Prostate gland (tissue), 2 donors: ENCODE data around the gene IDH2. TPM values are rescaled to one million over a fixed set of nuclear protein-coding genes. Genes with fewer than 3 reads are reported as not detected.
A peak's percentile ranks its signal among the peaks of the same experiment; 100 is the strongest.

Source experiments
- DNase-seq: peaks from one replicate; pipeline ENCODE4 v3.0.0-alpha.2; 2019; ENCODE audit warnings: low spot score
- H3K27ac ChIP-seq, 2 donors: fragments of 200-600 bp; sonication (generic); 2 replicates each; pipeline ENCODE4 v1.5.1; 2017 to 2019
- H3K27me3 ChIP-seq: fragments of 200-600 bp; sonication (generic); replicated peaks from 2 replicates; pipeline ENCODE4 v1.5.1; 2019; ENCODE audit not compliant: insufficient read depth
- H3K36me3 ChIP-seq, 2 donors: fragments of 200-600 bp; sonication (generic); 1 replicate in 1 of 2; 2 replicates in 1 of 2; pipeline versions ENCODE4 v1.5.1 to v1.8.1; 2017 to 2019
- H3K4me1 ChIP-seq: fragments of 200-600 bp; sonication (generic); replicated peaks from 2 replicates; pipeline ENCODE4 v1.5.1; 2019
- H3K4me3 ChIP-seq, 2 donors: fragments of 200-600 bp; sonication (generic); 2 replicates each; pipeline ENCODE4 v1.5.1; 2017 to 2019
- H3K9me3 ChIP-seq: fragments of 200-600 bp; sonication (generic); 2 replicates; pipeline ENCODE4 v1.5.1; 2017
- POLR2A ChIP-seq: fragments of 450-650 bp; IDR thresholded peaks from one replicate; pipeline ENCODE4 v1.6.1; 2016; ENCODE audit warnings: antibody characterized with exemption, mild to moderate bottlenecking
- POLR2AphosphoS5 ChIP-seq: sonication (generic); formaldehyde crosslinking; IDR thresholded peaks from one replicate; pipeline ENCODE4 v1.6.1; 2017; ENCODE audit warnings: antibody characterized with exemption
- WGBS: methylation state at CpG from one replicate; pipeline ENCODE4 v1.1.5; 2018; 5-methylcytosine and 5-hydroxymethylcytosine counted together
- intact Hi-C: fragments of 100-400 bp; cut with DNase I; formaldehyde crosslinking; loops from one replicate; pipeline ENCODE4 v1.14.2; 2022
- total RNA-seq, 2 donors: library from RNA; depleted of rRNA; stranded (reverse); fragments of >200 nt; gene quantifications; one replicate each; pipeline ENCODE4 v1.1.0, GENCODE V29; 2016
- TF ChIP-seq, protein P1 (sequence below), 4 experiments: fragments of 200-600 bp in 2 of 4; fragments of 450-650 bp in 2 of 4; sonication (generic) in 2 of 4; IDR thresholded peaks; 1 replicate in 3 of 4; 2 replicates in 1 of 4; pipeline ENCODE4 v1.5.1; 2016 to 2019; ENCODE audit warnings: antibody characterized with exemption in 4 of 4, mild to moderate bottlenecking in 2 of 4, moderate library complexity in 2 of 4

The IDH2 gene
- total RNA-seq, 2 donors from 2014 or later: 98.1 to 190 TPM

DNA sequence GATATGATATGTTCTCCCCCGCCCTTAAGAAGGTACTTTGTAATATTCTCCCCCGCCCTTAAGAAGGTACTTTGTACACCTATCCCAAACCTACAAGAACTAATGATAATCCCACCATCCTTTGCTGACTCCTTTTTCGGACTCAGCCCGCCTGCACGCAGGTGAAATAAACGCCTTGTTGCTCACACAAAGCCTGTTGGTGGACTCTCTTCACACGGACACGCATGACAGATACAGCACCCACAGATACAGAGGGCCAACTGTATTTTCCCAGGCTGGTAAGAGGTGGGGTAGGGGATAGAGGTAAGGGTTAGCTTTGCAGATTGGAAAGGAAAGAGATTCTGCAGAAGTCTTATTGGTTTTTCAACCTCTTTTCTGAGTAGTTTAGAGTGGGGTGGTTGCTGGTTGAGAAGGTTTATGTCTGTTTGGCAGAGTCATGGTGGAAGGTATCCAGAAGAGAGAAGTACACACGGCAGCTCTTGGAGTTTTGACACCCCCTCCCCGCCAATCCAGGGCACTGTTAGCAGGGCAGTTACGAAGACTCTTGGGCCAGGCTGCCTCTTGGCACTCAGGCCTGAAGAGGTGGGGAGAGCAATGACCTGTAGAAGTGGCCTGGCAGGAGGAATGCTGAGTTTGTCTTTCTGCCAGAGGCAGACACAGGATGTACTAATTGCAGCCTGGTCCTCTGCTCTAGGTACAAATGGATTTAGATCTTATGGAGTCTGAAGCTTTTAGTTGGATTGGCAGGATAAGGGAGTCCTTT, 36.0 kb upstream of the IDH2 start:
- intact Hi-C loops: no loop called here
- Histone ChIP-seq H3K36me3 (no peaks in the 10 kb centered on the region), H3K27me3 (no peaks in the 10 kb centered on the region), H3K9me3 (no peaks in the 10 kb centered on the region), H3K27ac (peak overlapping the region in 1 of 2 donors; percentile 31), H3K4me1 (peaks cover under 1% of the 10 kb centered on the region), H3K4me3 (no peak overlapping the region)
- DNase-seq: no peak
- 77% methylated on average over 11 of the region's 11 CpGs for WGBS
- peak; percentile 34 for TF ChIP-seq POLR2AphosphoS5
- no peak for TF ChIP-seq POLR2A

DNA sequence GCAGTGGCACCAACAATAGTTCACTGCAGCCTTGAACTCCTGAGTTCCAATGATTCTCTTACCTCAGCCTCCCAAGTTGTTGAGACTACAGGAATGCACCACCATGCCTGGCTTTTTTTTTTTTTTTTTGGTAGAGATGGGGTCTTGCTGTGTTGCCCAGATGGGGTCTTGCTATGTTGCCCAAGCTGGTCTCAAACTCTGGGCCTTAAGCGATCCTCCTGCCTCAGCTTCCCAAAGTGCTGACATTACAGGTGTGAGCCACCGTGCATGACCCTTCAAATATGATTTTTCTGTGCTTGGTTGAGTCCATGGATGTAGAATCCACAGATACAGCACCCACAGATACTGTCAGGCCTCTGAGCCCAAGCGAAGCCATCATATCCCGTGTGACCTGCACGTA, 30.2 kb upstream of the IDH2 start:
- H3K4me1 ChIP-seq: no peaks in the 10 kb centered on the region
- H3K9me3 ChIP-seq: no peaks in the 10 kb centered on the region
- H3K4me3 ChIP-seq: no peak overlapping the region
- TF ChIP-seq POLR2A: no peak
- TF ChIP-seq, protein P1, sequence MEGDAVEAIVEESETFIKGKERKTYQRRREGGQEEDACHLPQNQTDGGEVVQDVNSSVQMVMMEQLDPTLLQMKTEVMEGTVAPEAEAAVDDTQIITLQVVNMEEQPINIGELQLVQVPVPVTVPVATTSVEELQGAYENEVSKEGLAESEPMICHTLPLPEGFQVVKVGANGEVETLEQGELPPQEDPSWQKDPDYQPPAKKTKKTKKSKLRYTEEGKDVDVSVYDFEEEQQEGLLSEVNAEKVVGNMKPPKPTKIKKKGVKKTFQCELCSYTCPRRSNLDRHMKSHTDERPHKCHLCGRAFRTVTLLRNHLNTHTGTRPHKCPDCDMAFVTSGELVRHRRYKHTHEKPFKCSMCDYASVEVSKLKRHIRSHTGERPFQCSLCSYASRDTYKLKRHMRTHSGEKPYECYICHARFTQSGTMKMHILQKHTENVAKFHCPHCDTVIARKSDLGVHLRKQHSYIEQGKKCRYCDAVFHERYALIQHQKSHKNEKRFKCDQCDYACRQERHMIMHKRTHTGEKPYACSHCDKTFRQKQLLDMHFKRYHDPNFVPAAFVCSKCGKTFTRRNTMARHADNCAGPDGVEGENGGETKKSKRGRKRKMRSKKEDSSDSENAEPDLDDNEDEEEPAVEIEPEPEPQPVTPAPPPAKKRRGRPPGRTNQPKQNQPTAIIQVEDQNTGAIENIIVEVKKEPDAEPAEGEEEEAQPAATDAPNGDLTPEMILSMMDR (IDR thresholded peaks at IDR 0.05): no peak
- no peak for TF ChIP-seq POLR2AphosphoS5
- 87% methylated on average over 5 of the region's 5 CpGs for WGBS
- H3K27me3 ChIP-seq: no peaks in the 10 kb centered on the region
- no peaks in the 10 kb centered on the region for H3K36me3 ChIP-seq
- intact Hi-C loops: no loop called here
- DNase-seq: no peak
- no peak overlapping the region for H3K27ac ChIP-seq

DNA sequence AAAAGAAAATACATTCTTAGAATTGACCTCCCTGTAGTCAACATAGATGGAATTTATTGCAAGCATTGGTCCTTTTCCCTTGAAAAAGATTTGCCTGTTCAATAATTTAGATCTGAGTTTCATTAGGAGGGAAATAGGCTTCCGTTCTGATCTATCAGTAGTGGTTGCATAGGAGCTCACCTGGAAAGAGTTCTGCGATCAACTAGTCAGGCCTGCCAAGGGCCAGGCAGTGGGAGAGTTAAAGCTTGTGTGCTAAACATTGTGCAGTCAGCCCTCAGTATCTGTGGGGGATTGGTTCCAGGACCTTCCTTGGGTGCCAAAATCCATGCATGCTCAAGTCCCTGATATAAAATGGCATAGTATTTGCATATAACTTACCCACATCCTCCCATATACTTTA, 29.6 kb upstream of the IDH2 start:
- H3K27ac ChIP-seq: no peak overlapping the region
- WGBS: 96% methylated on average over 2 of the region's 2 CpGs

DNA sequence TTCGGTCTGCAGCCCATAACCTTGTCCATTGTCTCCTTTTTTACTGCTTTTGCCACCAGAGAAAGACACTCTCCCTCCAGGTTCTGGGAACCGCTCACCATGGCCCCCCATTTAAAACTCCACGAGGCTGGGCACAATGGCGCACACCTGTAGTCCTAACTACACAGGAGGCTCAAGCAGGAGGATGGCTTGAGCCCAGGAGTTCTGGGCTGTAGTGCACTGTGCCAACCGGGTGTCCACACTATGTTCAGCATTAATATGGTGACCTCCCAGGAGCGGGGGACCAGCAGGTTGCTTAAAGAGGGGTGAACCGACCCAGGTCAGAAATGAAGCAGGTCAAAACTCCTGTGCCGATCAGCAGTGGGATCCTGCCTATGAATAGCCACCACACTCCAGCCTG, 28.0 kb upstream of the IDH2 start:
- TF ChIP-seq POLR2AphosphoS5 (no peak), POLR2A (no peak)
- TF ChIP-seq, protein P1 (IDR thresholded peaks at IDR 0.05): no peak
- no peaks in the 10 kb centered on the region for H3K36me3 ChIP-seq
- WGBS: 92% methylated on average over 8 of the region's 8 CpGs

More for the DNA sequence above, 29.6 kb upstream of the IDH2 start:
- Histone ChIP-seq H3K4me1 (no peaks in the 10 kb centered on the region), H3K4me3 (no peak overlapping the region), H3K27me3 (no peaks in the 10 kb centered on the region), H3K9me3 (no peaks in the 10 kb centered on the region), H3K36me3 (no peaks in the 10 kb centered on the region)
- no peak for DNase-seq
- intact Hi-C loops: no loop called here
- TF ChIP-seq POLR2A: no peak
- TF ChIP-seq, protein P1 (IDR thresholded peaks at IDR 0.05): no peak
- TF ChIP-seq POLR2AphosphoS5: no peak

DNA sequence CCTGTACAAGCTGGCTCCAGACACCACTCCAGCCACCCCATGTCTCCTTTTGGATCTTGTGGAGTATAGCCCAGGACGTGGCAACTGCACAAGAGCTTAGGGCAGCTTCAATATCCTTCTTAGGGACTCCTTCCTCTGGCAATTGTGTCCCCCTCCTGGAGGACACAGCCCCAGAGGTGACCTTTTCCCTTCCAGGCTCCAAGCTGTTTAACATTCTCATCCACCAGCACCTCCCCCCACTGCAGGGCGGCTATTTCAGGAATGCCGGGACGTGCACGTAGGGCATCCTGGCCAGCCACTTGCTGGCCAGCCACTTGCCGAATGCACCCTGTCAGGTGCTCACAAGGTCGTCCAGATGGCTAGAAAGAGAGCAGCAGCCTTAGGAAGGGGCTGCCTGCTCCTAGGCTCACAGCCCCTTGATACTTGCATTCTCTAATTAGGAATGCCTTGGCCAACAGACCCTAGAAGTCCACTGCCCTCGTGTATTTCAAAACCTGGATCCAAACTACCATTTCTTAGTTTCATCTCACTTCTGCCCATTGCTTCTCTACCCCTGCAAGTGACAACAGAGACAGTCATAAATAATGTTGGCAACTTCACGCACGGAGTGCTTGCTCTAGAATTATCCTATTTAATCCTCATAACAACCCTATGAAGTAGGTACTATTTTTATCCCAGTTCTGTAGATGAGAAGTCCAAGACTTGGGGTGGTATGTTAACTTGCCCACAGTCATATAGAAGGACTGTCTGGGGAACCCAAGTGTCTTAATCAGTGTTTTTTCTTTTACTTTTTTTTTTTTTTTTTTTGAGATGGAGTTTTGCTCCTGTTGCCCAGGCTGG, 24.5 kb upstream of the IDH2 start:
- DNase-seq: no peak
- Histone ChIP-seq H3K9me3 (no peaks in the 10 kb centered on the region), H3K4me3 (no peak overlapping the region), H3K27ac (no peak overlapping the region), H3K27me3 (no peaks in the 10 kb centered on the region), H3K4me1 (no peaks in the 10 kb centered on the region), H3K36me3 (no peaks in the 10 kb centered on the region)
- intact Hi-C loops: no loop called here
- 32% methylated on average over 10 of the region's 10 CpGs for WGBS
- TF ChIP-seq POLR2AphosphoS5: no peak
- TF ChIP-seq, protein P1 (IDR thresholded peaks at IDR 0.05): no peak
- no peak for TF ChIP-seq POLR2A

More for the DNA sequence above, 28.0 kb upstream of the IDH2 start:
- Histone ChIP-seq H3K27ac (no peak overlapping the region), H3K4me3 (no peak overlapping the region), H3K9me3 (no peaks in the 10 kb centered on the region), H3K4me1 (no peaks in the 10 kb centered on the region), H3K27me3 (no peaks in the 10 kb centered on the region)
- intact Hi-C loops: no loop called here
- no peak for DNase-seq
